ENCODE results near the gene CXXC4.

CXXC4 gene

GRCh38 chr4:104494822-104495559 is at the start of gene CXXC4:
TSS of gene CXXC4 (minus strand) at chr4:104494894. CDS start at chr4:104491802, 3,092 bp downstream.
- no peak for DNase-seq (ENCODE audit: low read depth in 2 of 2)

- no peak for DNase-seq (ENCODE audit: low read depth in 2 of 2)
Measured at GRCh38 chr4:104533156-104533555, 38.5 kb upstream of the CXXC4 start.

- DNase-seq (ENCODE audit: low read depth in 2 of 2), result no peak
Measured at GRCh38 chr4:104532677-104533076, 38.0 kb upstream of the CXXC4 start.

GRCh38 chr4:104531390-104531789 is 36.7 kb upstream of the CXXC4 start:
- no peak for DNase-seq (ENCODE audit: low read depth in 2 of 2)

- no peak for DNase-seq (ENCODE audit: low read depth in 2 of 2)
Measured at GRCh38 chr4:104530426-104530825, 35.7 kb upstream of the CXXC4 start.

- DNase-seq (ENCODE audit: low read depth in 2 of 2), result no peak
Measured at GRCh38 chr4:104524591-104524990, 29.9 kb upstream of the CXXC4 start.

GRCh38 chr4:104524026-104524425 is 29.3 kb upstream of the CXXC4 start:
- DNase-seq (ENCODE audit: low read depth in 2 of 2), result no peak

GRCh38 chr4:104519588-104519987 is 24.9 kb upstream of the CXXC4 start:
- no peak for DNase-seq (ENCODE audit: low read depth in 2 of 2)

- no peak for DNase-seq (ENCODE audit: low read depth in 2 of 2)
Measured at GRCh38 chr4:104516884-104517283, 22.2 kb upstream of the CXXC4 start.

- DNase-seq (ENCODE audit: low read depth in 2 of 2), result no peak
Measured at GRCh38 chr4:104508224-104508623, 13.5 kb upstream of the CXXC4 start.

GRCh38 chr4:104507112-104507511 is 12.4 kb upstream of the CXXC4 start:
- DNase-seq (ENCODE audit: low read depth in 2 of 2), result no peak

- no peak for DNase-seq (ENCODE audit: low read depth in 2 of 2)
Measured at GRCh38 chr4:104504536-104504935, 9.8 kb upstream of the CXXC4 start.

- DNase-seq (ENCODE audit: low read depth in 2 of 2), result no peak
Measured at GRCh38 chr4:104502471-104502870, 7.8 kb upstream of the CXXC4 start.

GRCh38 chr4:104501290-104501689 is 6.6 kb upstream of the CXXC4 start:
- no peak for DNase-seq (ENCODE audit: low read depth in 2 of 2)

- DNase-seq (ENCODE audit: low read depth in 2 of 2), result no peak
Measured at GRCh38 chr4:104500442-104500841, 5.7 kb upstream of the CXXC4 start.

- no peak for DNase-seq (ENCODE audit: low read depth in 2 of 2)
Measured at GRCh38 chr4:104494185-104494584, 509 bp downstream of the CXXC4 start.

- no peak for DNase-seq (ENCODE audit: low read depth in 2 of 2)
Measured at GRCh38 chr4:104493081-104493831, 1.4 kb downstream of the CXXC4 start.

GRCh38 chr4:104492183-104492771 is 2.4 kb downstream of the CXXC4 start:
- no peak for DNase-seq (ENCODE audit: low read depth in 2 of 2)

GRCh38 chr4:104491481-104492182 is 3.1 kb downstream of the CXXC4 start:
- DNase-seq (ENCODE audit: low read depth in 2 of 2), result peak in 1 of 2 donors; percentile 14

- DNase-seq (ENCODE audit: low read depth in 2 of 2), result peak in 1 of 2 donors; percentile 13
Measured at GRCh38 chr4:104490770-104491480, 3.8 kb downstream of the CXXC4 start.

GRCh38 chr4:104490096-104490769 is 4.5 kb downstream of the CXXC4 start:
- no peak for DNase-seq (ENCODE audit: low read depth in 2 of 2)

Data from stimulated activated CD8-positive, alpha-beta memory T cell treated with anti-CD3 and anti-CD28 coated beads, Interleukin-15, amount 100 ng/mL, for 48 hours (primary cell).